Pulmonary artery endothelial cell (primary cell): ENCODE results near the gene TMEM115. TPM values are rescaled to one million over a fixed set of nuclear protein-coding genes. Genes with fewer than 3 reads are reported as not detected.
A peak's percentile ranks its signal among the peaks of the same experiment; 100 is the strongest.

Experiments
- DNase-seq: peaks from one replicate; pipeline ENCODE4 v3.0.0-alpha.2; 2011; ENCODE audit warnings: low read depth, low spot score
- total RNA-seq: library from RNA; depleted of rRNA; stranded (reverse); fragments of >200 nt; gene quantifications from 2 replicates; pipeline ENCODE4 v1.2.3, GENCODE V29; 2014

Gene TMEM115, protein sequence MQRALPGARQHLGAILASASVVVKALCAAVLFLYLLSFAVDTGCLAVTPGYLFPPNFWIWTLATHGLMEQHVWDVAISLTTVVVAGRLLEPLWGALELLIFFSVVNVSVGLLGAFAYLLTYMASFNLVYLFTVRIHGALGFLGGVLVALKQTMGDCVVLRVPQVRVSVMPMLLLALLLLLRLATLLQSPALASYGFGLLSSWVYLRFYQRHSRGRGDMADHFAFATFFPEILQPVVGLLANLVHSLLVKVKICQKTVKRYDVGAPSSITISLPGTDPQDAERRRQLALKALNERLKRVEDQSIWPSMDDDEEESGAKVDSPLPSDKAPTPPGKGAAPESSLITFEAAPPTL
- total RNA-seq: 36.8 and 38.1 TPM in 2 replicates

GRCh38 chr3:50358911-50359759 lies at the start of gene TMEM115:
Gene TMEM115 (minus strand): TSS chr3:50359521. CDS start chr3:50359063, 458 bp downstream.
- DNase-seq: peak; percentile 96

- DNase-seq: no peak
These were observed 49.2 kb upstream of the TMEM115 start for GRCh38 chr3:50408443-50408944.

GRCh38 chr3:50406487-50406886 lies 47.2 kb upstream of the TMEM115 start:
- DNase-seq: no peak

DNA sequence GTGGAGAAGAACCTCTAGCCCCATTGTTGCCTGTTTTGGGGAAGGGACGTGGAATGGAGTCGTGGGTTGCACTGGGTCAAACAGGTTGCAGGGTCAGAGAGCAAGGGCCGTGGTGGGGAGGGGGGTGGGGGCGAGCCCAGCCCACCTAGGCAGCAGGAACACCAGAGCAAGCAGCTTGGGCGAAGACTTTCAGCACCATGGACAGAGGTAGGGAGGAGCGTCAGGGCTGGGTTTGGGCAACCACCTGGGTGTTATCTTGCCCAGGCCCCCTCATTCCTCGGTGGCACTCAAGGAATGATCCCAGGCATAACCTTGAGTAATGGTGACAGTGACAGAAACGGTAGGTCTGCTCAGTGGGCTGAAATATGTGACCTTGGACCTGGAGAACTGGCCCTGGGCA lies 45.9 kb upstream of the TMEM115 start:
- no peak for DNase-seq

DNA sequence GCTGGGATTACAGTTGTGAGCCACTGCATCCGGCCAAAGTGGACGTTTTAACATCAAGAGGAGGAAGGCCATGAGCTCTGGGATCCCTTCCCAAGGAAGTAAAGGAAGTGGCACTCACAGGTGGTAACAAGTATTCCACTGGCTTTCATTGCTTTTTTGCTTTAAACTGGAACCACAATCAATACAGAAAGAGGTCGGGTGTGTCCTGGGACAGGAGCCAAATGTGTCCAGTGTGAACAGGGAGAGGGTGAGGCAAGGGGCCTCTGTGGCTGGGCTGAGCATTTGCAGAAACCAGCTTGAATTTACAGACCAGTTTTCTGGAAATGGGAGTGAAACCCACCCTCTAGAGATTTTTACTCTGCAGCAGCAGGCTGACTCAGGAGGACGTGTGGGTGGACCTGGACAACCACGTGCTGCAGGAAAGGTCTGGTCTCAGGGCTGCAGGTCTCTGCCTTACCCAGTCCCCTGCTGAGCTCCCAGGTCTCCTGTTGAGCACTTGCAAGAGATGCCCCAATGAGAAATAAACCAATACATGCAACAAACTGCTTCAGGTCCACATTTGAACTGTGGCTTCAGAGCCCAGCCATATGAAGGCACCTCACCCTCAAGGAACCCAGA lies 42.8 kb upstream of the TMEM115 start:
- DNase-seq: no peak

DNA sequence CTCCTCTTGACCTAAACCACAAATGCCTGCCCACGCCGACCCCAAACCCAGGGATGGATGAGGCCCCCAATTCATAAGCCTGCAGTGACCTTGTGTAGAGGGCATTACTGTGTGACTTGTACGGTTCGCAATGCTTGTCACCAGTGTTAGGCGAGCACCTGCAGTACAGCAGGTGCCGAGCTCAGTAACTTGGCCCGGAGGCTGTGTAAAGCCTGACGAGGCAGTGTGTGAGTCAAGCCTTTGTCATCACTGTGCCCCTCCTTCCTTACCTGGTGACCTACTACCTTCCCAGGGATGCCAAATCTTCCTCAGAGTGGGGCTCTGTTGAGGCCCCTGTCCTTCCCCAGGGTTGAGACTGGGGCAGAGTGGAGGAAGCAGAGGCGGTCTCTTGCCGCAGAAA lies 37.2 kb upstream of the TMEM115 start:
- no peak for DNase-seq

DNA sequence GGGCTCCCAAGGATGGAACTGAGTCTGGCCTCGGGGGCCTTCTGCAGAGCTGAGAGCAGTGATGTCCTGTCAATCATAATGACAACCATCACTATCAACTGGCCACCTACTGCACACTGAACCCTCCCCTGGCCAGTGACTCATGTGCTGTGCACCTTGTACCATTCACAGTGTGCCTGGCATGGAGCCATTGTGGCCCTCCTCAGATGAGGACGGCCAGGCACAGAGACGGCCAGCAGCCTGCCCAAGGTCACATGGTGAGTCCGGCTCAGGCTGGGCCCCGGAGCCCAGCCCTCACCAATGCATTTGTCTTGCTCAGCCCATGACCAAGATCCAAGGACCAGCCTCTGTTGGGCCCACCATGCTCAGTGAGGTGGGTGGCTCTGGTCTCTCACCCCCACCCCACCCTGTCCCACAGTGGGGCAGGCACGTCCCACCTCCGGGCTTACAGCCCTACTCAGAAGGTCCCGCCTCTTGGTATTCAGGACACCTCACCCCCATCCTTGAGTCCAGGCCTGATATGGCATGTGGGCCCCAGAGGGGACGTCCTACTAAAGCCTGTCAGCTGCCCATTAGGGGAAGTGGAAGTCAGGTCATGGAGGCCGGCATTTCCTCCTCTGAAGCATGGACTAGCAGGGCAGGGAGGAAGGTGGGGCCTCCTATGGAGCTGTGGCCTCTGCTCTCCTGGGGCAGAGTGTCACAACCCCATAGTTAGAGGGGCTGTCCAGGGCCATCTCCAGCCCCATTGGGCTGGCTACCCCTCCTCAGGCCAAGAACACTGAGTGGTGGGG lies 35.9 kb upstream of the TMEM115 start:
- DNase-seq: no peak

DNA sequence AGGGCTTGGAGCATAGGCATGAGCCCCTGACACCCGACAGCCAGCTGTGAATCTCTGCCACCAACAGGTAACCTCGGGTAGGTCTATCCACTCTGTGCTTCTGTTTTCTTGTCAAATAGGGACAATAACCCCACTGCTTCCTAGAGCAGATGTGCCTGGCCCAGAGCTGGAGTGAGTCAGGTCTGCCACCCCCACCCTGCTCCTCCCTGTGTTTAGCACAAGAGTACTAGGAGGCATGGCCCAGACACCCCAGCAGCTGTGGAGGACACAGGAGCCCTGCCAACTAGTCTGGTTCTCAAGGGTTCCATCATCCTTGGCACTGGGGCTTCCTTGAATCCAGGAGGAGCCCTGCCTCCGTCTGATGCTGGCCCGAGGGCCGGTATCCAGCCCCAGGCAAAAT lies 33.7 kb upstream of the TMEM115 start:
- DNase-seq: no peak

DNA sequence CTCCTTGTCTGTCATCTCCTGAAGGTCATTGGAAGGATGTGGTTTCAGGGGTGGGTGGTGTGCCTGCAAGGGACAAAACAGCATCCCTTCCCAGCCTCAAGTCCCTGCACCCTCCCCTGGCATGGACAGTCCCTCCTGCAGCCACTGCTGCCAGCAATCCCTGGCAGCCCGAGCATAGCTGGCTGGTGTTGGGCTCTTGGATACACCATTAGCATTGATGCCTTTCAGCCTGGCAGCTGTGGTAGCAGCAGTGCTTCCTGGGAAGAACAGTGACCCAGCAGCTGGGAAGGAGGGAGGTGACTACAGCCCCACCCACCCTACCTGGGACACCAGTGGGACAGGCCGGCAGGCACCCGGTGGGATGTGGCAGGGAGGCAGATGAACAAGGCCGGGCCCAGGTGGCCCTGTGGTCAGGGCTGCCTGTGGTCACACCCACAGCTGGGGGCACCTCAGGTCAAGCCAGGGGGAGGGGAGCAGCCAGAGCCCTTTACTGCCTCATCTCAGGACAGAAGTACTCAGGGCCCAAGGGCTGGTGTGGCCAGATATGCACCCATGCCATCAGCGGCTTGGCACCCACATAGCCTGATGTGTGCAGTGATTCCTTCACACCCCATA lies 32.9 kb upstream of the TMEM115 start:
- no peak for DNase-seq

GRCh38 chr3:50390508-50391224 lies 31.3 kb upstream of the TMEM115 start:
- no peak for DNase-seq

DNA sequence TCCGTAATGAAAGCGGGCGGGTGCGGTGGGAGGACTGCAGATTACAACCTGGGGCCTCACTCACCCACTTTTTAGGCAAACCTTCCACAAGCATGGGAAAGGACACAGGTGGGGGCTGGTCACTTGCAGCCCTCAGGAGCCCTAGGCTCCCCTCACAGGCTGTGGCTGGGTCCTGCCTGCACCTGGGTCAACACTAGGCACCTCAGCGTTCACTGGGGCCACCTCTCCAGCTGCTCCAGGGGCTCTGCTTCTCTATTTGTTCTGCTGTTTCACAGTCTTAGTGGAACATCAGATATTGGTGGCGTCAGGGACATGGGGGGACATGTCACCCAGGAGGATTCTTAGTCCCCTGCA lies 30.1 kb upstream of the TMEM115 start:
- no peak for DNase-seq

DNA sequence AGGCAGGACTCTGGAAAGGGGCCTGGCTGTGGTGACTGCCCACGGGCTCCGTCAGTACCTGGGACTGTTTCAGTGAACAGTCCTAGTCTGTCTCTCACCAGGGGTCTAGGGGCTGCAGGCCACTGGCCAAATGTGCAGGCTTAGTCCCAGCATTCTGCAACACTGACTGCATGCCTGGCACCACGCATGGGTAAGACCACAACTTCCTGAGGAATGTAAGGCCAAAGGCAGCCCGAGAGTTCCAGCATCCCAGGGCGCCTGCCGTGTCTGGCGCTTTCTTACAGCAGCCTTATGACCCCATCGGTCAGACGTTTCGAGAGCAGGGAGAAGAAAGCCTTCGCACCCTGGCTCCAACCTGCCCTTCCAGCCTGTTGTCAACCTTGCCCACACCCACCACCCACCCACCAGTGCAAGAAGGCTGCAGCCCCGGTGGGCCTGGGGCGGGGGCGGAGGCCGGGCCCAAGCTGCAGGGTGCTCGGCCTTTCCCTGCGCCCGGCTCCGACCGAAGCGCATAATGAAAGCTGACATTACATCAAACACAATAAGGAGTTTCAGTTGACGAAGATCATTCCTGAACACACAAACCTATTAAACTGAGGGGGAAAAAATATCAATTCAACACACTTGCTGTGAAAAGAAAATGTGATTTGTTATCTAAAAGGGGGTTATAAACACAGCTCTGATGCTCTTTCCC lies 29.5 kb upstream of the TMEM115 start:
- no peak for DNase-seq

- no peak for DNase-seq
These were observed 28.8 kb upstream of the TMEM115 start for GRCh38 chr3:50388016-50388719.

GRCh38 chr3:50385754-50386153 lies 26.4 kb upstream of the TMEM115 start:
- no peak for DNase-seq

- no peak for DNase-seq
These were observed 24.4 kb upstream of the TMEM115 start for GRCh38 chr3:50383750-50384149.

GRCh38 chr3:50382722-50383121 lies 23.4 kb upstream of the TMEM115 start:
- no peak for DNase-seq

- DNase-seq: no peak
These were observed 22.1 kb upstream of the TMEM115 start for GRCh38 chr3:50381383-50381782.

DNA sequence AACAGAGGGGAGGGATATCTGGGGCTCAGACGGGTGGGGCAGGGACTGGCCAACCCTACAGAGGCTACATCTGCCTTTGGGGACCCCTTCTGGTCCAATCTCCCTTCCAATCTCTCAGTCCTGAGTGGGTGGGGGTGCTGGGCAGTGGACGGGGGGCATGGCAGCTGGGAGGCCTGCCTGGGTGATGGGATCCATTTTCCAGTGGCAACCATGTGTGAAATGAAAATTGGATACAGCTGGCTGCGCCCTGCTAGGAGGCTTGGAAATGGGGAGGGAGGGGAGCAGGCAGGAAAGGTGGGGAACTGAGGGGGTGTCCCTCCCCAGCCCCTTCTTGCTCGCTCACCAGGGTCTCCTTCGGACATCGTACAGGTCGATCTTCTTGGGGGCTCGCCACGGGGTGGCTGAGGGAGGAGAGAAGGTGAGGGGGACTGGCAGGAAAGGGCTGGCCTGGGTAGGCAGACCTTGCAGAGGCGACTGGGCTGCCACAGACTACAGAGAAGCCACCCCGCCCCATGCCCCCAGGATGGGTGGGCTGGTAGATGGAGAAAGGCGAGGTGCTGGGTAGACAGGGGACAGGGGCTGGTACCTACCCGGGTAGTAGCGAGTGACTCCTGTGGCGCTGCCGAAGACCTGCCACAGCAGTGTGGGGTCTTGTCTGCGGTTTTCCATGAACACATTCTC lies 21.2 kb upstream of the TMEM115 start:
- no peak for DNase-seq
